Measurements from ENCODE around the gene MAGEA9. TPM values are rescaled to one million over a fixed set of nuclear protein-coding genes. Genes with fewer than 3 reads are reported as not detected.
"Not testable (repeated sequence)": the region's sequence is repeated elsewhere in the genome, so short reads cannot be mapped to it uniquely, and the experiment has no call there.

Gene MAGEA9, protein sequence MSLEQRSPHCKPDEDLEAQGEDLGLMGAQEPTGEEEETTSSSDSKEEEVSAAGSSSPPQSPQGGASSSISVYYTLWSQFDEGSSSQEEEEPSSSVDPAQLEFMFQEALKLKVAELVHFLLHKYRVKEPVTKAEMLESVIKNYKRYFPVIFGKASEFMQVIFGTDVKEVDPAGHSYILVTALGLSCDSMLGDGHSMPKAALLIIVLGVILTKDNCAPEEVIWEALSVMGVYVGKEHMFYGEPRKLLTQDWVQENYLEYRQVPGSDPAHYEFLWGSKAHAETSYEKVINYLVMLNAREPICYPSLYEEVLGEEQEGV
- total RNA-seq, result not detected

DNA sequence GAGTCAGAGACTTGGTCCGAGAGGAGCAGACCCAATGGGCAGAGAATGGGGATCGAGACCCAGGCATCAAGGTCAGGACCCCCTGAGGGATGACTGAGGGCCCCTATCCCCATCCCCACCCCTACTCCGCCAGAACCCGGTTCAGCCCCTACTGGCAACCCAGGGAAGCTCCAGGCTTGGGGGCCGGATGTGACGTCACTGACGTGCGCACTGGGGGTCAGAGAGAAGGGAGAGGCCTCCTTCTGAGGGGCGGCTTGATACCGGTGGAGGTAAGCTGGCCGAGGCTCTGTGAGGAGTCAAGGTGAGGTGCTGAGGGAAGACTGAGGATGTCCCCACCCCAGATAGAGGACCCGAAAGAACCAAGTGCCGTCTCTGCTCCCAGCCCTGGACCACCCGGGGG, at the start of gene MAGEA9:
Gene MAGEA9, plus strand, starts transcription at position 204 of the 400 bp plus-strand sequence. CDS start 4,281 bp downstream, outside the sequence.
- not testable (repeated sequence) for H3K27me3 ChIP-seq (ENCODE audit: insufficient read depth, low read length); H3K9me3 ChIP-seq (ENCODE audit: low read depth, low read length); H3K4me3 ChIP-seq (ENCODE audit: low read length); H3K4me1 ChIP-seq (ENCODE audit: insufficient read depth, low read length)

DNA sequence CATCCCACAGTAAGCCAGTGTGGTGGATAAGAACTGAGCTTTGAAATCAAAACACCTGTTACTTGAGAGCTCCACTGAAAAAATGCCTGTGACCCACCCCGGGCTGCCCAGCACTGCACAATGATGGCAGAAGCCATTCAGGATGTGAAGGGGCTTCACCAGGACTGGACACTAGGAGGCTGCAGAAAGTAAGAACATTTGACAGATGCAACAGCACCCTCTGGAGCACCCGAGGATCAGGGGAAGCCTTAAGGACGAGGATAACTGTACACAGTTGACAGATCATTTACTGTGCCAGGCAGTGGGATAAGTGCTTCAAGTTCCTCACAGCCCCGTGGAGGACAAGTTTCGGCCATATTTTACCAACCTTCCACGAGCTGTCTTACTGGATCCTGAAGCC, 39.5 kb upstream of the MAGEA9 start:
- not testable (repeated sequence) for H3K4me3 ChIP-seq (ENCODE audit: low read length); H3K27me3 ChIP-seq (ENCODE audit: insufficient read depth, low read length); H3K4me1 ChIP-seq (ENCODE audit: insufficient read depth, low read length); H3K9me3 ChIP-seq (ENCODE audit: low read depth, low read length)

DNA sequence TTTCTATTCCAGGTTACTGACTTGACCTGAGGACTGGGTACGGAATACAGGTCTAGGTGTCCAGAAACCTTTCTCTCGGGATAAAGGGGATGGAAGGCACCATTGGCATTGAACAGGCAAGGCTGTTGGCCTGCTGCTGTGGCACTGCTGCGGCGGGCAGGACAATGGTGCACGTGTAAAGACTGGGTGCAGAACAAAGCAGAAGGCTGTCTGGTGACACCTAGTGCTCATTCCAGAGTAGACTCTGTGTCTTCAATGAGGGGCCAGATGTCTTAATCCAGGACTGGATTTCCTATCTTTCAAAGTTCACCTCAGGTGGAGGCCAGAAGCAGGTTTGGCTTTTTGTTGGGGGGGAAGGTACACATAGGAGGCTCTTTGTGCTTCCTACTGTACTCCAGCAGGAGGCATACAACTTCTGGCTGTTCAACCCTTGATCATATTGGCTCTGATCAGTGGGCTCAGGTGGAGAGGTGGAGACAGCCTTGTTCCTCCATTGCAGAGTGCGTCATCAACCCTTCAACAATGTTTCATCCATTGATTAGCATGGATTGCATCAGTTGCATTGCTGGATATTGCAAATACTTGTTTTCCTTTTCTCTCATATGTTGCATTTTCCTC, 35.2 kb upstream of the MAGEA9 start:
- H3K4me1 ChIP-seq (ENCODE audit: insufficient read depth, low read length); H3K4me3 ChIP-seq (ENCODE audit: low read length); H3K9me3 ChIP-seq (ENCODE audit: low read depth, low read length); H3K27me3 ChIP-seq (ENCODE audit: insufficient read depth, low read length): not testable (repeated sequence)

DNA sequence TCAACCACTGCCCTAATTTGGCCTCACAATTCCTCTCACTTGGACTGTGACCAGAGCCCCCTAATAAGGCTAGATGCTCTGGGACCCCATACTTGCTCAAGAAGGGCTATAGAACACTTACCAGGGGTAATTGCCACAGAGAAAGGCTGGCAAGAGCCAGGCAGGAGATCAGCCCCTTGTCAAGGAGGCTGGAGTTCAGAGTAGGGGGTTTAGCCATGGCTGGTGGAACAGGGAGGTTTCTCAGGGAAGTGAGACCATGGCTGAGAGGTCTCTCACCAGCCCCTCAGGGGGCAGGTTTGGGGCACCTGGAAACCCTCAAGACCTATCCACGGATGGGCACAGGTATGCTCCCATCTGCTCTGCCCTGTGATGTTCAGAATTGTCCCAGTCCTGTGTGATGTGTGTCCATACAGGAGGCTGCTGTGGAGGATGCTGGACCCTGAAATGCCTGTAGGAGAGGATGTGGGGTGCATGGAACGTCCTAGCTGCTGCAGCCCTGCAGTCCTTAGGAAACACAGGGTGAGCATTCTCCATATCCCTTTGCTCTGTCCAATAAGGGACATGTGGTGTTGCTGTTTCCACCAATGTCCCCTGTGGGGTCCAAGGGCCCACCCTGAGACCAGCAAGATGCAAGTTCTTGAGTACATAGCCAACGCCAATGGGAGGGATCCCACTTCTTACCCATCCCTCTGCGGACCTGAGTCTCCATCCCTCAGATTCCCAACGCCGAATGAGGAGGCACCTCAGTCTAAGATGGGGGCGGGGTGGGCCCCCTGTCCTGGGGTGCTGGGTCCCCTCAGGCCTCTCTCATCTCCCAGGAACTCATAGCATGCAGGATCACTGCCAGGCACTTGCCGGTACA, 24.3 kb upstream of the MAGEA9 start:
- no peaks in the 10 kb centered on the region for H3K4me1 ChIP-seq (ENCODE audit: insufficient read depth, low read length)
- H3K27me3 ChIP-seq (ENCODE audit: insufficient read depth, low read length), result no peaks in the 10 kb centered on the region
- no peaks in the 10 kb centered on the region for H3K9me3 ChIP-seq (ENCODE audit: low read depth, low read length)
- no peak overlapping the region for H3K4me3 ChIP-seq (ENCODE audit: low read length)

DNA sequence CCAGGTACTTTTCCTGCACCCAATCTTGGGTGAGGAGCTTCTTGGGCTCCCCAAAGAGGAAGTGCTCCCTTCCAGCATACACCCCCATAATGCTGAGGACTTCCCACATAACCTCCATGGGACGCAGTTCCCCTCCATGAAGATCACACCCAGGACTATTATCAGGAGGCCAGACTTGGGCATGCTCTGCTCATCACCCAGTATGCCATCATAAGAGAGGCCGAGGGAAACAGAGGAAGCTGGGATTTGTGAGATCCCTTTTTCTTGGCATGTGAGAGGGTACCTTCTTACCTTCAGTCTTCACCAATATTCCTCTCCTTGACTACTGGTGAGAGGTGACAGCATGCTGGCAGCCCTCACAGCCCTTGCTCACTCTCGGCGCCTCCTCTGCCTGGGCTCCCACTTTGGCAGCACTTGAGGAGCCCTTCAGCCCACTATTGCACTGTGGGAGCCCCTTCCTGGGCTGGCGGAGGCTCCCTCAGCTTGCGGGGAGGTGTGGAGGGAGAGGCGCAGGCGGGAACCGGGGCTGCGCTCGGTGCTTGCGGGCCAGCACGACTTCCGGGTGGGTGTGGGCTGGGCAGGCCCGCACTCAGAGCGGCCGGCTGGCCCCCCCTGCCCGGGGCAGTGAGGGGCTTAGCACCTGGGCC, 23.5 kb upstream of the MAGEA9 start:
- Histone ChIP-seq H3K4me1 (ENCODE audit: insufficient read depth, low read length) (no peaks in the 10 kb centered on the region), H3K27me3 (ENCODE audit: insufficient read depth, low read length) (no peaks in the 10 kb centered on the region), H3K9me3 (ENCODE audit: low read depth, low read length) (no peaks in the 10 kb centered on the region), H3K4me3 (ENCODE audit: low read length) (no peak overlapping the region)

DNA sequence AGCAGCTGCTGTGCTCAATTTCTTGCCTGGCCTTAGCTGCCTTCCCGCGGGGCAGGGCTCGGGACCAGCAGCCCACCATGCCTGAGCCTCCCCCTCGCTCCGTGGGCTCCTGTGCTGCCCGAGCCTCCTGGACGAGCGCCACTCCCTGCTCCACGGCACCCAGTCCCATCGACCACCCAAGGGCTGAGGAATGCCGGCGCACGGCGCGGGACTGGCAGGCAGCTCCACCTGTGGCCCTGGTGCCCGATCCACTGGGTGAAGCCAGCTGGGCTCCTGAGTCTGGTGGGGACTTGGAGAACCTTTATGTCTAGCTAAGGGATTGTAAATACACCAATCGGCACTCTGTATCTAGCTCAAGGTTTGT, 23.0 kb upstream of the MAGEA9 start:
- H3K4me3 ChIP-seq (ENCODE audit: low read length); H3K4me1 ChIP-seq (ENCODE audit: insufficient read depth, low read length); H3K9me3 ChIP-seq (ENCODE audit: low read depth, low read length); H3K27me3 ChIP-seq (ENCODE audit: insufficient read depth, low read length): not testable (repeated sequence)

DNA sequence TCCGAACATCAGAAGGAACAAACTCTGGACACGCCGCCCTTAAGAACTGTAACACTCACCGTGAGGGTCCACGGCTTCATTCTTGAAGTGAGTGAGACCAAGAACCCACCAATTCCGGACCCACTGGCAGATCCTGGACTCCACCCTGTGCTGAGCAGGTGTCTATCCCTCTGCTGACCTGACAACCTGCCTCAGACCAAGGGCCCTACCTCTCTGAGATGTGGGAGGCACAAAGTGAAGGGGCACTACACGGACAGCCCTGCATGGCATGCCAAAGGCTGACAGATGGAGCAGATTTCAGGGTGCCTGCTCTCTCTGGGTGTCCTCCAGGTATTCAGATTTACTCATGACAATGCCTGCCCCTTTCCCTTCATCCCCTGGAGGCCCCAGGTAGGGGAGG, 21.9 kb upstream of the MAGEA9 start:
- Histone ChIP-seq H3K4me1 (ENCODE audit: insufficient read depth, low read length) (no peaks in the 10 kb centered on the region), H3K9me3 (ENCODE audit: low read depth, low read length) (no peaks in the 10 kb centered on the region), H3K4me3 (ENCODE audit: low read length) (no peak overlapping the region), H3K27me3 (ENCODE audit: insufficient read depth, low read length) (no peaks in the 10 kb centered on the region)

DNA sequence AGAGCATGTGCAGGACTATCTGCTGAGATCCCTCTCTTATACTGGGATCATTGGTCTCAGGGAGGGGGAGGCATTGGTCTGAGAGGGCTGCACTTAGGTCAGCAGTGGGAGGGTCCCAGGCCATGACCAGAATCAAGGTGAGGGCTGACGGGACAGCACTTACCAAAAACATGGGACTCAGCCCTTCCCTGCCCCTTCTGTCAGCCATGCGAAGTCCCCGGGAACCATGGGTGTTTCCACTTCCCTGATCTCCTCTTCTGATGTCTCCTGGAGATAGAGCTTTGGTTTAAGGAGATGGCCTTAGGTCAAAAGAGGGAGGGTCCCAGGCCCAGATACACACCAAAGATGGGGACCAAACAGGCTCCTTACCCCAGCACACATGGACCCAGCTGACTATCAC, 20.8 kb upstream of the MAGEA9 start:
- no peaks in the 10 kb centered on the region for H3K4me1 ChIP-seq (ENCODE audit: insufficient read depth, low read length)
- no peaks in the 10 kb centered on the region for H3K27me3 ChIP-seq (ENCODE audit: insufficient read depth, low read length)
- H3K9me3 ChIP-seq (ENCODE audit: low read depth, low read length), result no peaks in the 10 kb centered on the region
- no peak overlapping the region for H3K4me3 ChIP-seq (ENCODE audit: low read length)

DNA sequence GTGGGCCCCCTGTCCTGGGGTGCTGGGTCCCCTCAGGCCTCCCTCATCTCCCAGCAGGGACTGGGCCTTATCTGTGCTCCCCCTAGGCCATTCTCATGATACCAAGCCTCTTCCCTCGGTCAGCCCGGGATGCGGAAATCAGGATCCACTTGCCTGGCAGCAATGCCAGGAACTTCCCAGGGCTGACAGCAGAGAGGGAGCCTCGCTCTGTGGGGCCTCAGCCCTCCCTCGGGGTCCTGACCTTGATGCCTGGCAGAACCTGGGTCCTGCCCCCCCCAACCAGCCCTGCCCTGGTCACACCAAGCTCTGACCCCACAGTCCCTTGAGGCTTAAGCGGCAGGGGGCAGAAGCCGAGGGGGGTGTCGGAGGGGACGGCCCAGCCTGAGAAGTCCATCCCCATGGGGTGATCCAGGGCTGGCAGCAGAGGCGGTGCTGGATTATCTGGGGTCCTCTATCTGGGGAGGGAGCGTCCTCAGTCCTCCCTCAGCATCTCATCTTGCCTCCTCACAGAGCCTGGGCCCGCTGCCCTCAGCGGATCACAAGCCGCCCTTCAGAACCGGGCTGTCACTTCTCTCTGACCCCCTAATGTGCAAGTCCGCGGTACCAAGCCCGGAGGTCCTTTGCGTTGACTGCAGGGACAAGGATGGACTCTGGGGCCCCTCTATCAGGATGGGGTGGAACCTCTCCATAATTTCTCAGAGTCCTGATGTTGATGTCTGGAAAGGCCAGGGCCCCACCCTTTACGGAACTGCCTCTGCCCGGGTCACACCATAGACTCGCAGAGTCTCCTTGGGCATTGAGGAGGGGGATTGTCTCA, 19.7 kb upstream of the MAGEA9 start:
- H3K4me1 ChIP-seq (ENCODE audit: insufficient read depth, low read length); H3K4me3 ChIP-seq (ENCODE audit: low read length); H3K27me3 ChIP-seq (ENCODE audit: insufficient read depth, low read length); H3K9me3 ChIP-seq (ENCODE audit: low read depth, low read length): not testable (repeated sequence)

DNA sequence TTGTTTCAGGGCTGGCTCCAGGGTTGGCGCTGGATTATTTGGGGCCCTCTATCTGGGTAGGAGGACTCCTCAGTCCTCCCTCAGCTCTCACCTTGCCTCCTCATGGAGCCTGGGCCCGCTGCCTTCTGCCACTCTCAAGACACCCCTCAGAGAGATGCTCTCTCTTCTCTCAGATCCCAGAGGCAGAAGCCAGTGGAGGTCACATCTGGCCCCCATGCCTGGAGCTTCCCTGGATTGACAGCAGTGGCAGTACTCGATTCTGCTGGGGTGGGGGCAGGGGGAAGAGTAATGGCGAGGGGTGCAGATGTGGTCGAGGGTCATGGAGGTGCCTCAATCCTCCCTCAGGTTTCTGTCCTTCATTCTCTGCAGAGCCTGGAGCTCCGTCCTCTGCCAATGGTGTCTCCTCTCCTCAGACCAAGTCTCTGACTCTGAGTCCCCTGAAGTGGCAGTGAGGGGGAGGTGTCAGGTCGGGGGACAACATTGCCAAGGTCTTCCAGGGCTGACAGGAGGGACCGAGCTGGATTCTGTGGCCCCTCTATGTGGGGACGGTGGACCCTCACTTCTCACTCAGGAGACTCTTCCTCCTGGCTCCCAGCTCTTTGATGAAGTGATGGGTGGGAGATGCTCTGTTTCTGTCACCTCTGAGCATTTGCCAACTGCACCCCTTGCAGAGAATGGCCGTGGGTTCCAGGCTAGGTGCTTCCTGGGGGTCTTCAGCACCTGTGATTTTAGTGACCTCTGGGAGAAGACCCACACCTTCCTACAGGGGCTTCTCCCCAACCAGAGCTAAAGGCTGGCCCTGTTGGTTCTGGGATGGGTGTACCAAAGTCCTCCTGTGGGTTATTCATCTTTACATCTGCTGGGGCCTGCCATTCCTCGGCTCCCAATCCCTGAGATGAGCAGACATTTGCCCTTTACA, 18.8 kb upstream of the MAGEA9 start:
- Histone ChIP-seq H3K4me1 (ENCODE audit: insufficient read depth, low read length) (no peaks in the 10 kb centered on the region), H3K9me3 (ENCODE audit: low read depth, low read length) (no peaks in the 10 kb centered on the region), H3K4me3 (ENCODE audit: low read length) (no peak overlapping the region), H3K27me3 (ENCODE audit: insufficient read depth, low read length) (no peaks in the 10 kb centered on the region)

DNA sequence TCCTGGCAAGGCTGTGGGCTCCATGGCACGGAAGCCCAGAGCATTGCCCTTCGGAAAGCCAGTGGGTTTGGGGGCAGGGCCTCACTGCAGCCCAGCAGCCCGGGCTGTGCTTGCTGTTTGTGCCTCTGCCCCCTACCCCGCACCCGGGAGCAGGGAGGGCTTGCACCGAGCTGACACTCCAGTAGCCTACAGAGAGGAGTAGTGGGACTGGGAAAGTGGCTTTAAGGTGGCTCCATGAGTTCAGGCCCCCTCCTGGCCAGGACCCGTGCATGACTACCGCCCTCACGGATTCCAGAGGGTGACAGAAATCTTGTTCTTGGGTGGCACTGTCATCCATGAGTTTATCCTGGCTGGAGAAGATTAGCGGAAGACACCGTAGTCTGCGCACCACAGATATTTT, 11.4 kb upstream of the MAGEA9 start:
- H3K4me3 ChIP-seq (ENCODE audit: low read length); H3K9me3 ChIP-seq (ENCODE audit: low read depth, low read length); H3K4me1 ChIP-seq (ENCODE audit: insufficient read depth, low read length); H3K27me3 ChIP-seq (ENCODE audit: insufficient read depth, low read length): not testable (repeated sequence)

DNA sequence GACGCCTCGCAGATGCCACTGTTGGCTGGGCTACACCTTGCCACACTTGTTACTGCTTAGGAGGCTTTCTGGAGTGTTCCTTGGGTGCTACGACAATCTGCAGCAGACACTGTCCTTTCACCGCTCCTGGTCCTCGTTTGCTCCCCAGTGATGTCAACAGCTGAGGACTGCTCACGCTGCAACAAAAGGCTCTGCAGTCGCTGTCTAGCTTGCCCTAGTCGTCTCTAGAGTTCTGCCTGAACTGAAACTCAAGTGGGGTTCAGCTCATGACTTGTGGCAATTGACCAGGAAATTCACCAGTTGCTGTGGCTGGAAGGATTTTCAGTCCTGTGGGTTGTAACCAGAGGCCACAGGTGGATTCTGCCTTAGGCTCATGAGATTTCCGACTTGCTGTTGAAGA, 8.7 kb upstream of the MAGEA9 start:
- not testable (repeated sequence) for H3K4me1 ChIP-seq (ENCODE audit: insufficient read depth, low read length); H3K4me3 ChIP-seq (ENCODE audit: low read length); H3K27me3 ChIP-seq (ENCODE audit: insufficient read depth, low read length); H3K9me3 ChIP-seq (ENCODE audit: low read depth, low read length)

DNA sequence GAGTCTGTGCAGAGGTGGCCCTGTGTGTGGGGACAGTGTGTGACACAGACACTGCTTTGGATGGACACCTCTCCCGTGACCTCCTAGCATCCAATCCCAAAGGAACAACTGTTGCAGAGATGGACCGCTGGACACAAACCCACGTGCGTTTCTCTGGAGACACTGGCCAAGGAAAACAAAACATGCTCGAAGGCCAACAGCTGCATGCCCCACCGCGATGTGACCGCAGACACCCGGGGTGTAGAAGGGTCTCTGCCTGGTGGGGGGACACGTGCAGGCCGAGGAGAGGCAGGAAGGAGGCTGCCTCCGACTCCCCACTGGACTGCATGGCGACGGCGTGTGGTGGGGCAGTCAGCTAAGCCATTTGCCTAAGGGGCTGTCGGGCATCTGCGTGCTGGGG, 8.0 kb upstream of the MAGEA9 start, which contains the start of gene HSFX1:
Gene HSFX1, plus strand, starts transcription at position 301 of the 400 bp plus-strand sequence. CDS start 614 bp downstream, outside the sequence.
- H3K9me3 ChIP-seq (ENCODE audit: low read depth, low read length); H3K4me3 ChIP-seq (ENCODE audit: low read length); H3K4me1 ChIP-seq (ENCODE audit: insufficient read depth, low read length); H3K27me3 ChIP-seq (ENCODE audit: insufficient read depth, low read length): not testable (repeated sequence)

DNA sequence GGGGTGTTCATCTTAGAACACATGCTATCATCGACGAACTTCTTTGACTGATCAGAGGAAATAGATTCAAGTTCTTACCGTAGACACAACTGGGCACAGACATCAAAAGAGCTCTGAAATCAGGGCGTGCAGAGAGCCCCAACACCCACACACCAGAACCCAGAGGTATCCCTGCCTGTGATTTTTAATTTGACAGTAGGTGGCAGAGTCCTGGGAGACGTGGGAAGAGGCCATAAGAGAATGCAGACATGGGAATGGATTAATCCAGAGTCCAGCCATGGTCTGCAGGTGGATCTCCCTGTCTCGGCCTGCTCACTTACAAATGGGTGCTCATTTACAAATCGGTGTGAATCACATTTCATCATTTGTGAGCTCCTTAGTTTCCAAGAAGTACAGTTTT, 3.7 kb upstream of the MAGEA9 start:
- H3K9me3 ChIP-seq (ENCODE audit: low read depth, low read length); H3K4me1 ChIP-seq (ENCODE audit: insufficient read depth, low read length); H3K27me3 ChIP-seq (ENCODE audit: insufficient read depth, low read length); H3K4me3 ChIP-seq (ENCODE audit: low read length): not testable (repeated sequence)
